Measurements from ENCODE around the gene HIVEP2.
A peak's percentile ranks its signal among the peaks of the same experiment; 100 is the strongest.

HIVEP2 gene

DNA sequence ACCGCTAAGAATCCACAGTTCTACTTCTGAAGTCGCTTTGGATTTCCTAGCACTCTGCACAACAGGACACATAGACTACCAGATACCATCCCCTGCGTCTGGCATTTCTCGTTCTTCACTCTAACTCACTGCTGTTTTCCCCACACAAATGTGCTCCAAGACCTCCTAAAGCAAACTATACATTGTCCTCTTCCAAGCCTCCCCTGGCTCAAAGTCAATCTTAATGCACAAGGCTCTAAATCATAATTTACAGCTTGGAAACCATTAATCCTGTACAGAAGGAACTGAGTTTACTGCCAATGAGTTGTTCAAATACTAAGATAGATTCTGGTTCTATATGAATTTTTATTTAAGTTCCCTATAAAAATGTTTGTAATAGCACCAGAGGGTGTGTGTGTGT is 128.5 kb downstream of the HIVEP2 start:
- DNase-seq (ENCODE audit: low spot score): no peak

DNA sequence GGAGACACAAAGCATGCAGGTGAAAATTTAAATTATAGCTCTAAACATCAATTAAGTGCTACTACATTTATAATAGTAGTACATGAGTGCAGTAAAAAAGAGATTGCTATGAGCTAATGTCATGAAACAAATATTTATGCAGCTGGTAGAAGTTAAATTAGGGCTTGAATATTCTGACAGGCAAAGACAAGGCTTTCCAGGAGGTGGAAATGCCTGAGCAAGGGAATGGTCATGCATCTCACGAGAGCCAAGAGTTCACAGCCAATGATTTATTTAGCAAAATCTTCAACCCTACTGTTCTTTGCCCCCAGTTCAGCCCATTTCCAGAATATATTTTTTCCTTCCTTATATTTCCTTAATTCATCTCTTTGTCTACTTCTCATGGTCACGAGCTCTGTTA is 128.9 kb downstream of the HIVEP2 start:
- no peak for DNase-seq (ENCODE audit: low spot score)

DNA sequence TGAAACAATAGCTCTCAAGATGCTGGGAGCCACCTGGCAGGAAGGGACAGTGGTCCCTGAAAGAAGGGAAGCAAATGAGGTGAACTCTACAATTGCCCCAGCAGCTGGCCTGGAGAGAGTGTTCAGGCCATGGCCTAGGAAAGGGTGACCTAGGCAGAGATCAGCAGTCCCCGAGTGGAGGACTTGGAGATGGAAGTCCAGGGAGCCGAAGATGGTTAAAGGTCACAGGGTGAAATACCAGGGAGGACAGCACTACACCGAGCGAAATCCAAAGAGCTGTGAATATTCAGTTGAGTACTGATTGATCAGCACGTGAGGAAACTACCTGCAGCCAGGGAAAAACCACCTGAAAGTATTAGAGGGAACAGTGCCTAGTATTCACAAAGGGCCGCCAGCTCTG is 133.1 kb downstream of the HIVEP2 start:
- DNase-seq (ENCODE audit: low spot score): no peak

- DNase-seq (ENCODE audit: low spot score): peak; percentile 49
Measured at GRCh38 chr6:142810952-142811514, 133.9 kb downstream of the HIVEP2 start.

DNA sequence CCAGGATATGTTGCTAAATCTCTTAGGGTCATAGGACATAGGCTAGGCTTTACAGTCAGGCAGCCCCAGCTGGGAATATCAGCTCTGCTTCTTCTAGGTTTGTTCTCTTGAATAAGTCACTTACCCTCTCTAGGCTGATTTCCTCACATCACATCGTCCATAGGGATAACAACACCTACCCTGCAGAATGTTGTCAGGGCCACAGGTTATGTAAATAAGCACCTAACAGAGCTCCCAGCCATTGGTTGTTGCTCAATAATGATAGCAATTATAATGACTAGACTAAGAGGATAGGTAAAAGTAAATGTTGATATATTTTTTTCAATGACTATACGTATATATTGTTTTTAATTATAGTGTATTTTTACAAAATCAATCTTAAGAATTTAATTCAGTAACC is 135.0 kb downstream of the HIVEP2 start:
- no peak for DNase-seq (ENCODE audit: low spot score)

GRCh38 chr6:142808405-142809061 is 136.4 kb downstream of the HIVEP2 start:
- no peak for DNase-seq (ENCODE audit: low spot score)

- no peak for DNase-seq (ENCODE audit: low spot score)
Measured at GRCh38 chr6:142805042-142805441, 139.9 kb downstream of the HIVEP2 start.

- no peak for DNase-seq (ENCODE audit: low spot score)
Measured at GRCh38 chr6:142804490-142804889, 140.5 kb downstream of the HIVEP2 start.

- DNase-seq (ENCODE audit: low spot score): no peak
Measured at GRCh38 chr6:142803495-142804058, 141.4 kb downstream of the HIVEP2 start.

DNA sequence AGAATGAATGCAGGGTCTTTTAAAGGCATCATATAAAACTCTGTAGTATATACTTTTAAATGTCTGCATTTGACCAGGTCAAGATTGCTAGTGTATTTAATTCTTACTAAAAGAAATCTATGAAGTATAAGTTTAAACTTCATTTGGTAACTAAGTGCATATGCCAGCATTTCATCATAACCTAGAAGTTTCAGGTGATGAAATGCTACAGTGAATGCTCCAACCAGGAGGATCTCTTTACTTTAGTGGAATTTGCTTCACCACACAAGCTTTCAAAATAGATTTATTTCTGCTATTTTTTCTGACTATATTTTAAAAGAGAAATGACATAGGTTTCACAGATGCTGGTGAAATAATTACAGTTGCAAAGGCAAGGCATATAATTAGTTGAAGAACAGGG is 141.9 kb downstream of the HIVEP2 start:
- no peak for DNase-seq (ENCODE audit: low spot score)

- peak; percentile 28 for DNase-seq (ENCODE audit: low spot score)
Measured at GRCh38 chr6:142802124-142802523, 142.9 kb downstream of the HIVEP2 start.

- no peak for DNase-seq (ENCODE audit: low spot score)
Measured at GRCh38 chr6:142800240-142800639, 144.7 kb downstream of the HIVEP2 start.

- DNase-seq (ENCODE audit: low spot score): no peak
Measured at GRCh38 chr6:142799639-142800038, 145.3 kb downstream of the HIVEP2 start.

GRCh38 chr6:142797159-142797558 is 147.8 kb downstream of the HIVEP2 start:
- no peak for DNase-seq (ENCODE audit: low spot score)

DNA sequence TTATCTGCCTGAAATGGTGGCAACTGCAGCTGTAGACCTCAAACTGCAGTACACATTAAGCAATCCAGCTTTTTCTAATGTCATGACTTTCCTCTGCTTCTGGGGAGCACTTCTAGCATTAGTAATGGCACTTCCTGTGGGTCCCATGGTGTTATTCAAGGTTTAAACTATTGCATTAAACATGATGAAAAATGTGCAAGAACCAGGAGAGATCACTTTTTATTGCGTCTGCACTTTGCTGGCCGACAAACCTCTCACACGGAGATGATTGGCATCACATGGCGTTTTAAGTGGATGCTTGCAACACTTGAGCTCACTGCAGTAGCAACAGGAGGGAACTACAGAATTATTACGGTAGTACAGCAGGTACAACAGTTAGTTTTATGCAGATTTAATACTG is 148.4 kb downstream of the HIVEP2 start:
- no peak for DNase-seq (ENCODE audit: low spot score)

- DNase-seq (ENCODE audit: low spot score): no peak
Measured at GRCh38 chr6:142796024-142796423, 149.0 kb downstream of the HIVEP2 start.

GRCh38 chr6:142794424-142794823 is 150.6 kb downstream of the HIVEP2 start:
- DNase-seq (ENCODE audit: low spot score): no peak

GRCh38 chr6:142790257-142790656 is 154.7 kb downstream of the HIVEP2 start:
- DNase-seq (ENCODE audit: low spot score): no peak

DNA sequence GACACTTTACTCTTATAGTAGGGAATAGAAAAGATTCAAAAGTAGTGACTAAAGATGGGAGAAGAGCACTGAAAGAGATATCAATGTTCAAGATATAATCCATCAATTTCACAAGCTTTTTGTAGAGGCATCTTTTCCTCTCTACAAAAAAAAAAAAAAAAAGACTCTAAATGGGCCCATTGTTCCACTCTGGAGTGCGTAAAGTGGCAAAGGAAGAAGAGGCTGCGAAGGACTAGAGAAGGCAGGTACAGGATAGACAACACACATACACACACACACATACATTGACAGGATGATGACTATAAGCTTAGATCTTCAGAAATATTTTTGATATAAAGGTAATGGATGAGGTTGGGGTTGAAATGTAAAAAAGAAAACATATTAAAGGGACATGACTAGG is 157.6 kb downstream of the HIVEP2 start:
- no peak for DNase-seq (ENCODE audit: low spot score)

- no peak for DNase-seq (ENCODE audit: low spot score)
Measured at GRCh38 chr6:142786476-142786875, 158.5 kb downstream of the HIVEP2 start.

DNA sequence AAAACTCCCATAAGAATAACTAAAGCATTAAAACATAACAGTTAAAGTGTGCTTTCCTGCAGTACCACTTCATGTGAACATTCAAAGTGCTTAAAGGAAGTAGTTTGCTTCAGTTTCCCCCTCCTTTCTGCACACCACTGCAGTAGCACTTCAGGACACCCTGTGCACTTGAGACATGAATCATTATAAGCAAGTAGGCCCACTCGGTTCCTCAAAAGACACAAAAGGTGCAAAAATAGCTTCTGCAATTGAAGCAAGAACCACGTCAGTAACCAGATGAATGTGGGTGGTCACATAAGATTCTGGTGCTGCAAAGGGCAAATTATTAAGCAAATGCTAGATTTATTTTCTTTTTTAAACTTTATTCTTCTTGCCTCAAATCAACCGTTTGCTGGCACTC is 160.6 kb downstream of the HIVEP2 start:
- peak; percentile 25 for DNase-seq (ENCODE audit: low spot score)

DNA sequence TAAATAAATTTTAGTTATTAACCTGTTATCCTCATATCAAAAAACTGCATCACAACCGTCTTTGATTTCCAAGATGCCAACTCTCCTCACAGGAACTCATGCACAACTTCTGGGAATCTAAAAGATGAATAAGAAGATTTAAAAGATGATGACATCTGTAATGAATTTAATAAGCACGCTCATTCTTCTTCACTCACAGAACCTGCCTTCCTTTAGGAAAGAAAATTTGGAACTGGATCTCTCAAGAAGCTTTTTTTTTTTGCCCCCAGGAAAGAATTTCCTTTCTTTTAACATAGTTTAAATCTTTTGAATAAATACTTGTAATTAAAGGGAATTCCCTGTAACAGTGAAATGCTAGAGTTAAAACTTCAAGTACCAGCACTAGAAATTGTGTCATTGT is 161.5 kb downstream of the HIVEP2 start:
- no peak for DNase-seq (ENCODE audit: low spot score)

DNA sequence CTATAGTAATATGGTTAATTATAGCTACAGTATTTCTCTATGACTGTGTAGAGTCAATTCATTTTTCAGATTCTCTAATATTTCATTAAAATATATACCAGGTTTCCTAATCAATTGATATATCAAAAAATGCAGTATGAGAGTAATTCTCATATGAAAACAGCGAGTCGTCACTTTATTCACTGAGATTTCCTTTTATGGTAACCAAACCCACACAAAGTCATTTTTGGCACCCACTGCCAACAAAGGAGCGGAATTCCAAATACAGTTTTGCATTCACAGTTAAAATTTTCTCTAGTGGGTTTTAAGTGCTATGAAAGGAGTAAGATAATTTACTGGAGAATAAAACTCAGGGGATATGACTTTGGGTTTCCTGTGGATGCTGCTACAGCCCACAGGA is 163.8 kb downstream of the HIVEP2 start:
- no peak for DNase-seq (ENCODE audit: low spot score)
